Left renal cortex interstitium (tissue), 4 donors: ENCODE data around the gene ALAD. TPM values are rescaled to one million over a fixed set of nuclear protein-coding genes. Genes with fewer than 3 reads are reported as not detected.
"Not testable (repeated sequence)": the region's sequence is repeated elsewhere in the genome, so short reads cannot be mapped to it uniquely, and the experiment has no call there.

Experiments used
- DNase-seq, 4 donors: peaks; one replicate each; pipeline ENCODE4 v3.0.0-alpha.2; 2013; ENCODE audit warnings: low read depth in 4 of 4, low spot score in 2 of 4, missing footprints in 1 of 4
- polyA plus RNA-seq, 4 donors: library from polyadenylated mRNA; unstranded; fragments of 120-200 nt; gene quantifications; one replicate each; pipeline ENCODE4 v1.2.1, GENCODE V29; 2013; ENCODE audit not compliant: insufficient read length in 4 of 4

Gene ALAD
- polyA plus RNA-seq, 4 donors: 37.0 to 54.5 (median 47.6) TPM

GRCh38 chr9:113399646-113400200 lies 1.4 kb downstream of the ALAD start:
- DNase-seq: no peak

- DNase-seq: no peak
Observed at GRCh38 chr9:113398796-113399195, 2.3 kb downstream of the ALAD start.

DNA sequence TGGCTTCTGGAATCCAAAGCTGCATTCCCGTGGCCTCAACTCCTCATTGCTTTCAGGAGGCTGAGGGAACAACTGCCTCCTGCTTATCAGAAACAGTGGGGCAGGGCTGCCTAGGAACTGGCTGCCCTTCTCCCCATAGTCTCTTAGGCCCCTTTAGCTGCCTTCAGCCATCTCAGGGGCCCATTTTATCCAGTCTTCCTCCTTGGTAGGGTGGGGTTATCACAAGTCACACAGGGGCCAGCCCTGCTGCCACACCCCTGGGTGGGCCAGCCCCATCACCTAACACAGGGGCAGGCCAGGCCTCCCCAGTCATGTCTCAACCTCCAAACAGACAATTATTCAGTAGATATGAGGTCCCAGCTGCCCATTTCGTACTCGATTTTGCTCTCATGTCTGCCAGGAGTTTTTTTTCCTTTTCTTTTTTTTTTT lies 3.9 kb downstream of the ALAD start:
- DNase-seq: no peak

GRCh38 chr9:113395000-113395861 lies 5.9 kb downstream of the ALAD start:
- no peak for DNase-seq

GRCh38 chr9:113393281-113393680 lies 7.8 kb downstream of the ALAD start:
- DNase-seq: no peak

DNA sequence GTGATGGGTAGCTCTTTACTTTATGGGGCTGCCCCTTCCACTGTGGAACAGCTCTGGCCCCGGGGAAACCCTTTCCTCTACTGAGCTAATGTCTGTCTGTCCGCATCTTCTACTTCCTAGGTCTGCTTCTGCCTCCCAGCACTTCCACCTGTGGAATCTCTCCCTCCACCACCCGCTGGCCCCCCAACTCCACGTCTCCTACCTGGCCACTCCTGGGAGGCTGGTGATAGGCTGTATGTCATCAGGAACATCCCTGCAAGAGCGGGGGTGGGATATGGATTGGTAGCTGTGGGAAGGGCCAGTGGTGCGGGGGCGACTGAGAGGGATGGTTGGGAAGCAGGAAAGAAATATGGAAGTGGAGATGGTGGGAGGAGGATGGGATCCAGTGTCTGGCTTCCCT lies 9.2 kb downstream of the ALAD start:
- DNase-seq: no peak

- no peak for DNase-seq
Observed at GRCh38 chr9:113390192-113390960, 10.7 kb downstream of the ALAD start.

GRCh38 chr9:113389451-113389850 lies 11.6 kb downstream of the ALAD start:
- DNase-seq: no peak

DNA sequence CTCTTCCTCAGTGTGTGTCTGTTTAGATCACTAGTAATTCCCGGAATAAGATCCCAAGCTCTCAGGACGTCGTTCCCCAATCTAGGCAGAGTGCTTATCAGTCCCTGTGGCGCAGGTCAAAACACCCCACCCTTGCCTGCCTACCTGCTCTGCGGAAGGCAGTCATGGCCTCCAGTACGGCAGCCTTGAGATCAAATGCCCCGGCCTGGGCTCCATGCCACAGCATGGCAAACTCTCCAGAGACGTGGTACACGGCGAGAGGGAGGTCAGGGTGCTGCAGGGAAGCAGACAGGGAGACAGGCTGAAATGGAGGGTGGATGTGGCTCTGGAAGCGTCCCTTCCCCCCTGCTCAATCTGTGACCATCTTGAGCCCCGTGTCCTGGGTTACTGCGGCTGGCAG lies 12.3 kb downstream of the ALAD start:
- no peak for DNase-seq

DNA sequence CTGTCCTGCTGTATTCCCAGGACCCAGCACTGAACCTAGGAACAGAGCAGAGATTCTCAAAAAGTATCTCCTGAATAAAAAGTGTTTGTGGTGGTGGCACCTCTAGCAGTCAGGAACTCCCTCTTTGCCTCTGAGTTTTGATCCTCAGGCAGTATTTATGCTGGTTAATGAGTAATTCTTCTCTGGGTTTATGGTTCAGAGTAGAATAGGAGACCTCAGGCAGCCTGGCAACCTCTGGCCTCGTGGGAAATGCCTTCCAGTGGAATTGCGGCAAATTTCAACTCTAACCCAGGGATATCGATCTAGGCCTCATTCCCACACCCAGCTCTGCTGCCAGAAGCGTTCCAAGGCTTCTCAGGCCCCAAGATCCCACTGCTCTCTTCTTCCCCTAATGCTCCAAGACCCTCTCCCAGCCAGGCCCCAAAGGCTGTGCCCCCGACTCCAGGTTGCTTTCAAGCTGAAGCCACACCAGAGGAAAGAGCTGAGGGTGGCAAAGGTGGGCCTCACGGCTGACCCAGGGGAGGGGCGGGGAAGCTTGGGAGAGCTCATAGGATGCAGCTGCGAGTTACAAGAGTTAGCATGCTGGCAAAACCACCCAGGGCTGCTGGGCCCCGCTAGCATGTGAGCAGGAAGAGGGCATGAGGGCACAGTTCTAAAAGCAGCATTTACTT lies 13.4 kb downstream of the ALAD start:
- DNase-seq: no peak

DNA sequence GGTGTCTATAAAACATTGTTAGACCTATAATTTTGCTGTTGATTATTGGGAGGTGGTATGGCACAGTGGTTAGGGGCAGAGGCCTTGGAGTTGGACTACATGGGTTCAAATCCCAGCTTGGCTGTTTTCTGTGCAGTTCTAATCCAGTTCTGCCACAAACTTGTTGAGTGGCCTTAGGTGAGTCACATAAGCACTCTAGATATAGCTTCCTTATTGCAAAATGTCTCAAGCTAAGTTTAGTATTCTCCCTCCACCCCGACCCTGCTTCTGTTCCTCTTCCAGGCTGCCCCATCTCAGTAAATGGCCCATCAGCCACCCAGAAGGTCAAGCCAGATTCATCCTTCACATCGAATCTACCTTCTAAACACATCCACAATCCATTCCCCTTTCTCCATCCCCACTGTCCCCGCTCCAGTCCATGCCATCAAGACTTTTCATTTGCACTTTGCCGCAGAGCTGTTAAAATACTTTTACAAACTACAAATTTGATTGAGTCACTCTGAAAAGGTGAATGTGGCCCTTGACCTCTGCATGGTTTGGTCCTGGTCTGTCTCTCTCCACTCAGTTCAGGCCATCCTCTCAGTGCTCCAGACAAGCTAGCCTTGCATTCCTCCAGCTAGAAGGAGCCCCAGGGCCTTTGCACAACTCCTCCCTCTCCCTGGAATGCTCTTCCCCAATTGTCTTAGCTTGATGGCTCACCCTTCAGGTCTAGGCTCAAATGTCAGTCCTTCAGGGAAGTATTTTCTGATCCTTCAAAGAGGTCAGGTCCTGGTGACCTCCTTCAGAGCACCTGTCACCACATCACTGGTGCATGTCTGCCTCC lies 14.3 kb downstream of the ALAD start:
- no peak for DNase-seq

GRCh38 chr9:113381909-113382411 lies 19.1 kb downstream of the ALAD start:
- DNase-seq: peak in 1 of 4 donors; percentile 55

- not testable (repeated sequence) for DNase-seq
Observed at GRCh38 chr9:113381441-113381840, 19.6 kb downstream of the ALAD start.

DNA sequence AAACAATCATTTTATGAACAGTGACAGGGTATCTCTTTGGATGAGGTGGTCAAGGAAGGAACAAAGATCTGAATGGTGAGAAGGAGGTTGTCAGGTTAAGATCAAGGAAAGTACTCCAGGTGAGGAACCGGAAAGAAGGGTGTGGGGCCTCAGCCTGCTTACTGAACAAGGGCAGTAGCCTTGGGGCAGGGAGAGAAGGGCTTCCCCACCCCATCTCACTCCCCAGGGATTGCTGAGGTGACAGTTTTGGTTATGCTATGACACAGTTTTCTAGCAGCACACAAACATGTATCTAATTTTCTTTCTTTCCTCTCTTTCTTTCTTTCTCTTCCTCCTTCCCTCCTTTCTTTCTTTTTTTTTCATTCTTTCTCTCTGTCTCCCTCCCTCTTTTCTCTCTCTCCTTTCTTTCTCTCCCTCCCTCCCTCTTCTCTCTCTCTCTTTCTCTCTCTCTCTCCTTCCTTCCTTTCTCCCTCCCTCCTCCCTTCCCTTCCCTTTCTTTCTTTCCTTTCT lies 20.2 kb downstream of the ALAD start:
- DNase-seq: no peak

- not testable (repeated sequence) for DNase-seq
Observed at GRCh38 chr9:113379829-113380210, 21.3 kb downstream of the ALAD start.

DNA sequence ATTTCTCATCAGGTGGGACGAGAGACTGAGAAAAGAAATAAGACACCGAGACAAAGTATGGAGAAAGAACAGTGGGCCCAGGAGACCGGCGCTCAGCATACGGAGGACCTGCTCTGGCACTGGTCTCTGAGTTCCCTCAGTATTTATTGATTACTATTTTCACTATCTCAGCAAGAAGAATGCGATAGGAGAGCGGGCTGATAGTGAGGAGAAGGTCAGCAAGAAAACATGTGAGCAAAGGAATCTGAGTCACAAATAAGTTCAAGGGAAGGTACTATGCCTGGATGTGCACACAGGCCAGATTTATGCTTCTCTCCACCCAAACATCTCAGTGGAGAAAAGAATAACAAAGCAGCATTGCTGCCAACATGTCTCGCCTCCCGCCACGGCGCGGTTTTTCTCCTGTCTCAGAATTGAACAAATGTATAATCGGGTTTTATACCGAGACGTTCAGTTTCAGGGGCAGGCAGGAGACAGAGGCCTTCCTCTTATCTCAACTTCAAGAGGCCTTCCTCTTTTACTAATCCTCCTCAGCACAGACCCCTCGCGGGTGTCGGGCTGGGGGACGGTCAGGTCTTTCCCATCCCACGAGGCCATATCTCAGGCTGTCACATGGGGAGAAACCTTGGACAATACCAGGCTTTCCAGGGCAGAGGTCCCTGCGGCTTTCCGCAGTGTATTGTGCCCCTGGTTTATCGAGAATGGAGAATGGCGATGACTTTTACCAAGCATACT lies 21.8 kb downstream of the ALAD start:
- not testable (repeated sequence) for DNase-seq

GRCh38 chr9:113376634-113377567 lies 24.2 kb downstream of the ALAD start, which contains the start of gene HDHD3:
Gene HDHD3, minus strand, starts transcription at chr9:113376986. Its CDS starts 2,632 bp downstream, at chr9:113374354.
- peak; percentile 41 to 73 (median 64) for DNase-seq
